GM19099 (cell line): ENCODE results near the gene FTL.

Experiments
- POLR2A ChIP-seq: IDR thresholded peaks from 3 replicates; pipeline ENCODE4 v1.6.1; 2011; ENCODE audit warnings: low read depth; ENCODE audit not compliant: insufficient read length; ENCODE audit errors: extremely low read depth

FTL gene

GRCh38 chr19:48969276-48970138, 4.4 kb downstream of the FTL start:
- no peak for TF ChIP-seq POLR2A

GRCh38 chr19:48970139-48970766, 5.1 kb downstream of the FTL start:
- TF ChIP-seq POLR2A, result no peak

GRCh38 chr19:48970923-48971395, 5.8 kb downstream of the FTL start:
- TF ChIP-seq POLR2A, result no peak

GRCh38 chr19:48975947-48976847, 11.1 kb downstream of the FTL start:
- TF ChIP-seq POLR2A, result no peak

GRCh38 chr19:48977061-48977460, 12.0 kb downstream of the FTL start:
- no peak for TF ChIP-seq POLR2A

GRCh38 chr19:48982280-48982679, 17.2 kb downstream of the FTL start:
- no peak for TF ChIP-seq POLR2A

GRCh38 chr19:48985711-48986110, 20.6 kb downstream of the FTL start:
- no peak for TF ChIP-seq POLR2A

- TF ChIP-seq POLR2A, result no peak
Observed at GRCh38 chr19:48986211-48986610, 21.1 kb downstream of the FTL start.

GRCh38 chr19:48987323-48987722, 22.2 kb downstream of the FTL start:
- no peak for TF ChIP-seq POLR2A

GRCh38 chr19:48988286-48988685, 23.2 kb downstream of the FTL start:
- no peak for TF ChIP-seq POLR2A

GRCh38 chr19:48988860-48989259, 23.8 kb downstream of the FTL start:
- no peak for TF ChIP-seq POLR2A

GRCh38 chr19:48989701-48990291, 24.7 kb downstream of the FTL start:
- no peak for TF ChIP-seq POLR2A

GRCh38 chr19:48990400-48990799, 25.3 kb downstream of the FTL start:
- no peak for TF ChIP-seq POLR2A

GRCh38 chr19:48991011-48991609, 26.0 kb downstream of the FTL start:
- no peak for TF ChIP-seq POLR2A
